HFFc6 (cell line): ENCODE data around the gene ASB18. TPM values are rescaled to one million over a fixed set of nuclear protein-coding genes. Genes with fewer than 3 reads are reported as not detected.

Source experiments
- DNase-seq: peaks from one replicate; pipeline ENCODE4 v3.0.0-alpha.2; 2018
- H3K27ac Mint-ChIP-seq: 2 replicates; pipeline ENCODE4 v1.8.0; 2020; ENCODE audit warnings: mild to moderate bottlenecking, mixed read lengths
- H3K27me3 Mint-ChIP-seq: 2 replicates; pipeline ENCODE4 v1.8.0; 2021; ENCODE audit warnings: mild to moderate bottlenecking, moderate library complexity, mixed read lengths; ENCODE audit not compliant: insufficient read depth
- H3K36me3 Mint-ChIP-seq: 2 replicates; pipeline ENCODE4 v1.8.0; 2021; ENCODE audit warnings: low read depth, mixed read lengths
- H3K4me1 Mint-ChIP-seq: 2 replicates; pipeline ENCODE4 v1.8.0; 2020; ENCODE audit warnings: low read depth, mixed read lengths
- H3K4me3 Mint-ChIP-seq: 2 replicates; pipeline ENCODE4 v1.8.0; 2020; ENCODE audit warnings: mild to moderate bottlenecking, moderate library complexity, mixed read lengths
- H3K9me3 Mint-ChIP-seq: 2 replicates; pipeline ENCODE4 v1.8.0; 2020; ENCODE audit warnings: mild to moderate bottlenecking, mixed read lengths
- CTCF ChIP-seq: fragments of 200-600 bp; sonication (generic); IDR thresholded peaks from 2 replicates; pipeline ENCODE4 v1.5.0; 2021; ENCODE audit warnings: antibody characterized with exemption, mild to moderate bottlenecking
- total RNA-seq, 6 experiments: library from RNA; stranded (reverse); fragmentation: NEBNext Ultra II Directional; extraction: Animal tissue kit (Norgen Biotek cat#: 25700); gene quantifications; 2 replicates in 1 of 6; 3 replicates in 5 of 6; pipeline ENCODE4 v1.2.3, GENCODE V29; 2021

The ASB18 gene
- total RNA-seq, 6 experiments from 2014 or later, result not detected

DNA sequence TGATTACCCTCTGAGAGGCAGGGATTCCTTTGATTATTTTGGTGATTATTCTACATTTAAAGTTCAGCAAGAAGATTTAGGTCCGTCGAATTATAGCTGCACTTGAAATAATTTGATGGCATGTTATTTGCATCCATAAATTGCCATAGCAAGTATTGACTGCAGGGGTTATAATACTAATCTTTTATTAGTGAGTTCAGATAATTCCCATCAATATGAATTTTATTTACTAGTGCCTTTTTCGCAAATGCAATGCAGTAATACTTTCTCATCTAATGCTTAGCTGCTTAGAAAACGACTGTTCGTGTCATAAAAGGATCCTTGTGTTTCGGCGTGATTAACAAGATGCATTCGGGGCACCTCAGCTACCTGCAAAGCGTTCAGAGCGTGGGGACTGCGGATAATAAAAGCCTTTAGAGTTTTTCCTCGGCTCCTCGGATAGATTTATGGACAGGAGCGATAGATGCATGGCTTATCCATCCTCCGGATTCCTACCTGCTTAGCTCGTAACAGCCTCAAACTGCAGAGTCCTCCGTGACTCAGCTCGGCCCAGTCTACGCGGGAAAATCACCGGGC lies 93.5 kb downstream of the ASB18 start:
- DNase-seq, result no peak
- H3K36me3 Mint-ChIP-seq, result no peaks in the 10 kb centered on the region
- TF ChIP-seq CTCF, result no peak
- peaks cover 56% of the 10 kb centered on the region for H3K27me3 Mint-ChIP-seq
- H3K4me3 Mint-ChIP-seq, result no peak overlapping the region
- no peak overlapping the region for H3K27ac Mint-ChIP-seq
- peaks cover 31% of the 10 kb centered on the region for H3K4me1 Mint-ChIP-seq
- H3K9me3 Mint-ChIP-seq, result no peaks in the 10 kb centered on the region; the same call in 1 of the 2 replicates

- no peak overlapping the region for H3K27ac Mint-ChIP-seq
- H3K27me3 Mint-ChIP-seq, result peaks cover 63% of the 10 kb centered on the region
- no peaks in the 10 kb centered on the region; the same call in 1 of the 2 replicates for H3K9me3 Mint-ChIP-seq
- TF ChIP-seq CTCF, result no peak
- no peak for DNase-seq
- H3K4me3 Mint-ChIP-seq, result no peak overlapping the region
- no peaks in the 10 kb centered on the region for H3K36me3 Mint-ChIP-seq
- H3K4me1 Mint-ChIP-seq, result peaks cover 26% of the 10 kb centered on the region
These were observed 94.2 kb downstream of the ASB18 start for GRCh38 chr2:236169741-236170589.

DNA sequence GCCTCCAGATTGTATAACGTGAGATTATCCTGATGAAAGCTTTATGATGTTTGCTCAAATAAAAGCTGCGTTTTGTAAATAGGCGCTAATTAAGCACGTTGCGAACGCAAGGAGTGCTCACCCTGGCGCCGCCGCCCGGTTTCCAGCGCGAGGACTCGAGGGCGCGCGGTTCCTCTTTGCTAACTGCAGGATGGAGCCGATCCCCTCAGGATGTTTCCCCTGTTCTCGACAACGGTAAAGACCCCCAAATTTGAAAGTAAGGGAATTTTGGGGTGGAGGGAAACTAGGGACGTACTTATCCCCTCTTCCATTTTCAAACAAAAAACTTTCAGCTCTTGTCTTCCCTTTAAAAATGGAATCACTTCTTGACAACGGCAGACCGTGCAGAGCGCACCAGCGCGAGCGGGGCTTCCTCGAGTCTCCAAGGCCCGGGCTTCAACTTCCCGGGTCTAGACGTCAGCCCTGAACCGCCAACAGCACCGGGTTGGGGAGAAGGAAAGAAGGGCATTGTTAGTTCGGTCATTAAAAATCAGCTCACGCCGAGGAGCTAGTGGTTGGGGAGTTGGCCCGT lies 95.0 kb downstream of the ASB18 start:
- H3K27ac Mint-ChIP-seq, result no peak overlapping the region
- peaks cover 63% of the 10 kb centered on the region for H3K27me3 Mint-ChIP-seq
- H3K4me3 Mint-ChIP-seq, result no peak overlapping the region
- H3K36me3 Mint-ChIP-seq, result no peaks in the 10 kb centered on the region
- no peak for TF ChIP-seq CTCF
- H3K4me1 Mint-ChIP-seq, result peaks cover 22% of the 10 kb centered on the region
- no peak for DNase-seq
- H3K9me3 Mint-ChIP-seq, result no peaks in the 10 kb centered on the region; the same call in 1 of the 2 replicates

- H3K27me3 Mint-ChIP-seq, result peaks cover 57% of the 10 kb centered on the region
- no peak for DNase-seq
- no peak within 1 kb of the TSS for H3K4me3 Mint-ChIP-seq
- H3K36me3 Mint-ChIP-seq, result no peaks in the 10 kb centered on the region
- H3K27ac Mint-ChIP-seq, result no peak within 1 kb of the TSS
- no peaks in the 10 kb centered on the region; the same call in 1 of the 2 replicates for H3K9me3 Mint-ChIP-seq
- no peak for TF ChIP-seq CTCF
- peaks cover 16% of the 10 kb centered on the region; the same call in 1 of the 2 replicates for H3K4me1 Mint-ChIP-seq
These were observed 95.8 kb downstream of the ASB18 start, which contains the start of gene GBX2 for GRCh38 chr2:236168110-236169080. TSS of gene GBX2 (minus strand) at chr2:236168386. CDS start at chr2:236167971, 415 bp downstream.
